Omental fat pad (tissue), 4 donors: ENCODE measurements around the gene SYT2. TPM values are rescaled to one million over a fixed set of nuclear protein-coding genes. Genes with fewer than 3 reads are reported as not detected.
A peak's percentile ranks its signal among the peaks of the same experiment; 100 is the strongest.
"Not testable (repeated sequence)": the region's sequence is repeated elsewhere in the genome, so short reads cannot be mapped to it uniquely, and the experiment has no call there.

ENCODE experiments used
- ATAC-seq: fragments of 150-250 bp; one replicate; pipeline ENCODE4 v1.9.1; 2016; ENCODE audit warnings: mild to moderate bottlenecking, moderate library complexity; ENCODE audit not compliant: low FRiP score
- DNase-seq: peaks from one replicate; pipeline ENCODE4 v3.0.0-alpha.2; 2019; ENCODE audit warnings: low spot score
- CTCF ChIP-seq, 3 donors: fragments of 450-650 bp; IDR thresholded peaks; one replicate each; pipeline ENCODE4 v1.5.1; 2016 to 2017; ENCODE audit warnings: antibody characterized with exemption in 3 of 3, mild to moderate bottlenecking in 3 of 3, moderate library complexity in 2 of 3
- total RNA-seq, 4 donors: library from RNA; depleted of rRNA; stranded (reverse); fragments of >200 nt; gene quantifications; one replicate each; pipeline ENCODE4 v1.1.0, GENCODE V29; 2016

Gene SYT2
- total RNA-seq, 4 donors from 2014 or later = 0.12 TPM; not detected in 3

GRCh38 chr1:202628646-202629215 lies 81.5 kb downstream of the SYT2 start:
- ATAC-seq (no peak), DNase-seq (no peak)
- no peak for TF ChIP-seq CTCF (IDR thresholded peaks at IDR 0.05)

GRCh38 chr1:202627841-202628565 lies 82.3 kb downstream of the SYT2 start:
- TF ChIP-seq CTCF (IDR thresholded peaks at IDR 0.05) = no peak
- DNase-seq = no peak

GRCh38 chr1:202627036-202627435 lies 83.2 kb downstream of the SYT2 start:
- DNase-seq, ATAC-seq: not testable (repeated sequence)

More at GRCh38 chr1:202627841-202628565, 82.3 kb downstream of the SYT2 start:
- no peak for ATAC-seq

- TF ChIP-seq CTCF (IDR thresholded peaks at IDR 0.05) = no peak
- ATAC-seq (peak; percentile 65), DNase-seq (no peak)
Observed at GRCh38 chr1:202625416-202626360, 84.6 kb downstream of the SYT2 start.

- TF ChIP-seq CTCF (IDR thresholded peaks at IDR 0.05) = no peak
- no peak for DNase-seq
- ATAC-seq = no peak
Observed at GRCh38 chr1:202624781-202625108, 85.5 kb downstream of the SYT2 start.

GRCh38 chr1:202624088-202624780 lies 86.0 kb downstream of the SYT2 start:
- DNase-seq (no peak), ATAC-seq (no peak)
- TF ChIP-seq CTCF (IDR thresholded peaks at IDR 0.05) = no peak

- not testable (repeated sequence) for DNase-seq, ATAC-seq
Observed at GRCh38 chr1:202623476-202623875, 86.8 kb downstream of the SYT2 start.
